T-helper 17 cell (primary cell): Measurements from ENCODE around the gene FAM13A. TPM values are rescaled to one million over a fixed set of nuclear protein-coding genes. Genes with fewer than 3 reads are reported as not detected.

Source experiments
- ATAC-seq: fragments of 150-1000 bp; cut with Tn5 transposase; 2 replicates; pipeline ENCODE4 v1.10.0; 2021; ENCODE audit warnings: mild to moderate bottlenecking, moderate library complexity
- DNase-seq, 3 donors: peaks; one replicate each; pipeline versions ENCODE4 v3.0.0 to v3.0.0-alpha.2; 2020 to 2021
- H3K9me3 ChIP-seq: one replicate; pipeline ENCODE4 v1.7.0; 2013; ENCODE audit warnings: low read length, mild to moderate bottlenecking; ENCODE audit not compliant: control insufficient read depth, poor library complexity, severe bottlenecking
- H3K27ac Mint-ChIP-seq: one replicate; pipeline ENCODE4 v1.8.0; 2022; ENCODE audit warnings: mild to moderate bottlenecking, moderate library complexity, mixed read lengths
- H3K27me3 Mint-ChIP-seq: one replicate; pipeline ENCODE4 v1.8.0; 2022; ENCODE audit warnings: mixed read lengths
- H3K36me3 Mint-ChIP-seq: one replicate; pipeline ENCODE4 v1.8.0; 2022; ENCODE audit warnings: low read depth, mixed read lengths
- H3K4me1 Mint-ChIP-seq: one replicate; pipeline ENCODE4 v1.8.0; 2022; ENCODE audit warnings: mild to moderate bottlenecking, mixed read lengths
- H3K4me3 Mint-ChIP-seq: one replicate; pipeline ENCODE4 v1.8.0; 2022; ENCODE audit warnings: mild to moderate bottlenecking, moderate library complexity, mixed read lengths
- total RNA-seq, 4 donors: library from RNA in 2 of 4; stranded (reverse) in 2 of 4; gene quantifications; one replicate each; pipeline ENCODE4 v1.2.3 and lab custom pipeline; 2022 to 2026

Gene FAM13A
- total RNA-seq, 2 donors from 2014 or later = 10.8 to 37.5 TPM

DNA sequence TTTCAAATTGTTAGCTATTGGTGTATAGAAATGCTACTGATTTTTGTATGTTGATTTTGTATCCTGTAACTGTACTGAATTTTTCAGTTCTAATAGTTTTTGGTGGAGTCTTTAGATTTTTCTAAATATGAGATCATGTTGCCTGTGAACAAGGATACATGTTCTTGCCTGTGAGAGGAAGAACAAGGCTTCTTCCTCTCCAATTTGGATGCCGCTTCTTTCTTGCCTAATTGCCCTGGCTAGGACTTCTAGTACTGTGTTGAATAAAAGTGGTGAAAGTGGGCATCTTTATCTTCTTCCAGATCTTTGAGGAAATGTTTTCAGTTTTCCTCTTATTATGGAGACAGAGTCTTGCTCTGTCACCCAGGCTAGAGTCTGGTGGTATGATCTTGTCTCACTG lies 343.2 kb downstream of the FAM13A start:
- DNase-seq (no peak), ATAC-seq (no peak)
- Mint-ChIP-seq H3K27ac (no peak overlapping the region), H3K4me1 (peaks cover 2% of the 10 kb centered on the region), H3K27me3 (no peaks in the 10 kb centered on the region), H3K4me3 (no peak overlapping the region), H3K36me3 (peaks cover 21% of the 10 kb centered on the region)
- no peaks in the 10 kb centered on the region for H3K9me3 ChIP-seq

DNA sequence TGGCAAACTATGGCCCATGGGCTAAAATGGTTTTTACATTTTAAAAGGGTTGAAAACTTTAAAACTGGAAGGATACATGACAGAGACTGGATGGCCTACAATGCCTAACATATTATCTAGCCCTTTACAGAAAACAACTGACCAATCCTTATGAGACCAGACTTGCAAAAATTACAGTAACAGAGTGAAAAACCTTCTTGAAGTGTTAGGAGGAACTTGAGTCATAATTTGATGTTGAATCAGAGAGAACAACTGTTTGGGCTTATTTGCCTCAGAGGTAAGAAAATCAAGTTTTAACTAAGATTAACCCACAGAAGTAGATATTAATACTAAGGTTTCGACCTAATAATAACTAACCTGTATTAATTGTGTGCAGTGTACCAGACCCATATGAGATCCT lies 347.0 kb downstream of the FAM13A start:
- Mint-ChIP-seq H3K27ac (no peak overlapping the region), H3K4me3 (no peak overlapping the region), H3K4me1 (peaks cover 8% of the 10 kb centered on the region), H3K27me3 (no peaks in the 10 kb centered on the region), H3K36me3 (peaks cover 27% of the 10 kb centered on the region)
- DNase-seq (no peak), ATAC-seq (no peak)
- H3K9me3 ChIP-seq = no peaks in the 10 kb centered on the region

DNA sequence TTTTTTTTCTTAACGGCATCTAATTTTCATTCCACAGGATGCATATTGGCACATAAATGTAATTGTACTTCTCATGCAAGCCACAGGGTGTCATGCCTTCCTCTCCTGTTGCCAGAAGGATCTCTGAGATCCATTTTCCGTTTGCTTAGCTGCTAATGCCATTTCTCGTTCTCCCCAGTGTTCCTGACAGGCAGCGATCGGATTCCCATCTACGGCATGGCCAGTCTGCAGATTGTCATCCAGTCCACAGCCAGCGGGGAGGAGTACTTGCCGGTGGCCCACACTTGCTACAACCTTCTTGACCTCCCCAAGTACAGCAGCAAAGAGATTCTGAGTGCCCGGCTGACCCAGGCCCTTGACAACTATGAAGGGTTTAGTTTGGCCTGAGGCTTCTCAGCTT lies 350.4 kb downstream of the FAM13A start:
- peaks cover 8% of the 10 kb centered on the region for H3K4me1 Mint-ChIP-seq
- H3K27ac Mint-ChIP-seq = no peak overlapping the region
- no peaks in the 10 kb centered on the region for H3K9me3 ChIP-seq
- no peaks in the 10 kb centered on the region for H3K27me3 Mint-ChIP-seq
- no peak overlapping the region for H3K4me3 Mint-ChIP-seq
- ATAC-seq (no peak), DNase-seq (no peak)
- peaks cover 27% of the 10 kb centered on the region for H3K36me3 Mint-ChIP-seq

DNA sequence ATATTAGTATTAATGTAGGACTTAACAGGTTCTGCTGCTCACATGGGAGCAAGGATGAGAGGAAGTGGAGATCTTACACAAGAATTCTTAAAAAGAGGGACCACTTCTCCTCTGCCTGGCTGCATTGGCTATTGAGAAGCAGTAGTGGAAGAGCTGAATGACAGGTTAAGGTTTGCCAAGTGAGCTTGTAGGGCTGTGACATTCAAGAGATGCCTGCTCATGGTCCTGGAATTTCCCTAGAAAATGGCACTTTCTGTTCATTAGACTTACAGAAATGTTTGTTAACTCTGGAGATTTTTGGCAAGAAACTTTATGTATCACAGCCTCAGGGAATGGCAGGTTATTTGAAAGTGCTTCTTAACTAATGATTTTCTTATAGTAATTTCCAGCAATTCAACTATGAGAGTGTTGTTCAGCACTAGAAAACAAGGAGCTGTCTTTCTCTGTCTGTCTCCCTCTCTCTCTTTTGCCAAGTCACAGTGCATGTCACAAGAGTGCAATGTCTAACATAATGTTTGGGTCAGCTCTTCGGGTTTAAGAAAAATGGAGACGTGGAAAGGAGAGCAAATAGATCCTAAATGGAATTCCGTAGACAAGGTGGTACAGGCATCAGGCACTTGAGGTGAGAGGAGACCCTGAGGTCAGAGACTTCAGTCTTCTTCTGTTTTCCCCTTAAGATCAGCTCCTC lies 351.0 kb downstream of the FAM13A start:
- H3K4me1 Mint-ChIP-seq = peaks cover 8% of the 10 kb centered on the region
- H3K36me3 Mint-ChIP-seq = peaks cover 26% of the 10 kb centered on the region
- no peak overlapping the region for H3K4me3 Mint-ChIP-seq
- DNase-seq = no peak
- no peak for ATAC-seq
- no peaks in the 10 kb centered on the region for H3K9me3 ChIP-seq
- peak overlapping the region; percentile 37 for H3K27ac Mint-ChIP-seq
- H3K27me3 Mint-ChIP-seq = no peaks in the 10 kb centered on the region

DNA sequence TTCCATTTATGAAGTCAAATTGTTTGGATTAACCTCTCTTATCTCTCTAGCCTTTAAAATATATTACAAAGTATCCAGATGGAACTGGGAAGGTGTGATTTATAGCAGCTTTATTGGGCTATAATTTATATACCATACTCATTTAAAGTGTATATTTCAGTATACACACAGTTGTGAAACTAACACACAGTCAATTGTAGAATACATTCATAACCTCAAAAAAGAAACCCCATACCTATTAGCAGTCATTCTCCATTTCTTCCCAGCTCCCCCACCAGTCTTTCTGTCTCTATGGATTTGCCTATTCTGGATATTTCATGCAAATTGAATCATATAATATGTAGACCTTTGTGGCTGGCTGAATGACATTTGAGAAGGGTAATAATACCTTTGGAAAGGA lies 351.8 kb downstream of the FAM13A start:
- no peaks in the 10 kb centered on the region for H3K9me3 ChIP-seq
- H3K27ac Mint-ChIP-seq = peak overlapping the region; percentile 37

DNA sequence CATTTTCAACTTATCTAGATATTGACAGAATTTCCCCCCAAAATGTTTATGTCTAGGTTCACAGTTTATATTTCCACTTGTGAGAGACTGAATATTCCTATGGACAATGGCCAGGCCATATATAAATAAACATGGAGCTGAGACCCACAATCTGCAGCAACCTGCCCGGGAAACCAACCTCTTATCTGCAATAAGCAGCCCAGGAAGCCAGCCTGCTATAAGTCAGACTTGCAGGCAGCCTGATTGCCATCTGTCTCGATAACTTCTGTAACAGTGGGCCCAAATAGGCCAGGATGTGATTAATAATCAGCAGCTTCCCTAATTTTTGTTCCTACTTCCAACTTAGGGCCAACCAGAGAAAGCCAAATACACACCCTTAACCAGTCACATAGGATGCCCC lies 354.2 kb downstream of the FAM13A start:
- H3K9me3 ChIP-seq = no peaks in the 10 kb centered on the region
- no peak for DNase-seq
- H3K4me3 Mint-ChIP-seq = no peak overlapping the region
- H3K27me3 Mint-ChIP-seq = no peaks in the 10 kb centered on the region
- peaks cover 15% of the 10 kb centered on the region for H3K36me3 Mint-ChIP-seq
- H3K4me1 Mint-ChIP-seq = peaks cover 6% of the 10 kb centered on the region
- ATAC-seq = no peak
- H3K27ac Mint-ChIP-seq = peak overlapping the region; percentile 4

More for the DNA sequence above, 351.8 kb downstream of the FAM13A start:
- no peaks in the 10 kb centered on the region for H3K27me3 Mint-ChIP-seq
- no peak overlapping the region for H3K4me3 Mint-ChIP-seq
- ATAC-seq (no peak), DNase-seq (no peak)
- peaks cover 8% of the 10 kb centered on the region for H3K4me1 Mint-ChIP-seq
- H3K36me3 Mint-ChIP-seq = peaks cover 26% of the 10 kb centered on the region

GRCh38 chr4:88698519-88698918 lies 358.5 kb downstream of the FAM13A start:
- Mint-ChIP-seq H3K36me3 (peaks cover 4% of the 10 kb centered on the region), H3K4me1 (peaks cover 9% of the 10 kb centered on the region), H3K27ac (peak overlapping the region; percentile 94), H3K4me3 (no peak overlapping the region), H3K27me3 (no peaks in the 10 kb centered on the region)
- ATAC-seq (no peak), DNase-seq (no peak)
- no peaks in the 10 kb centered on the region for H3K9me3 ChIP-seq

DNA sequence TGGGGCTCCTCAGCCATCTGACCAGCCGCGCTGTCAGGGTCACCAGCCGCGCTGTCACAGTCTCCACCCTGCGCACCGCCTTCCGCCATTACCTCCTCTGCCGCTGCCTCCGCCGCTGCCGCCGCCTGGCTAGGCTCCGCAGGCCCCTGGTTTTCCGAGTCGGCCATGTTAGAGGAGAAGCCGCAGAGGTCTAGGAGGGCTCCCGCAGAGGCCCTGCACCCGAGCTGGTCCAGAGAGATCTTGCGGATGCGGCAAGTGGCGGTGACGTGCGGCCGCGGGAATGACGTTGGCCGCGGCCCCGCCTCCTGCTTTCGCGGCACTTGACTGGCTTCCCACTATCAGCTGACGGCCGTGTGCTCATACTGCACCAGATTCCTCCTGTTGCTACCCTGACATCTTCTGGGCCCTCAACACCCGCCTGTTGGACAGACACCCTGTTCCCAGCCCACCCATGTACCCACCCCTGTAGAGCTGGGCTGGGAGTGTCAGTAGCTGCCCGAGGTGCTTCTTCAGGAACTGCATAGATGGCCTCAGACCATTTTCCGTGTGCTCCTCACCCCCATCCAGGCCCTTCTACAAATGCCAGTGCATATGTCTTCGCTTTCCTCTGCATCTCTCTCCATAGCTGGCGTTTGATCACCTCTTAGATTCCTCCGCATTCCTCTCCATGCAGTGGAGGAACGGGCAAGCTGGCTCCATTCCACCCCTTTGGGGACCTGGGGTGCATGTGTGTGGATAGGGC lies 359.2 kb downstream of the FAM13A start, which contains the start of gene NAP1L5:
Gene NAP1L5, minus strand, starts transcription at position 242 of the 742 bp plus-strand sequence. Its CDS starts 75 bp downstream, at position 167.
- Mint-ChIP-seq H3K27ac (peak within 1 kb of the TSS; percentile 94), H3K4me3 (peak within 1 kb of the TSS; percentile 91), H3K27me3 (no peaks in the 10 kb centered on the region), H3K36me3 (peaks cover 2% of the 10 kb centered on the region), H3K4me1 (peaks cover 9% of the 10 kb centered on the region)
- no peaks in the 10 kb centered on the region for H3K9me3 ChIP-seq
- DNase-seq (peak; percentile 60 to 67 (median 66)), ATAC-seq (peak; percentile 94)

DNA sequence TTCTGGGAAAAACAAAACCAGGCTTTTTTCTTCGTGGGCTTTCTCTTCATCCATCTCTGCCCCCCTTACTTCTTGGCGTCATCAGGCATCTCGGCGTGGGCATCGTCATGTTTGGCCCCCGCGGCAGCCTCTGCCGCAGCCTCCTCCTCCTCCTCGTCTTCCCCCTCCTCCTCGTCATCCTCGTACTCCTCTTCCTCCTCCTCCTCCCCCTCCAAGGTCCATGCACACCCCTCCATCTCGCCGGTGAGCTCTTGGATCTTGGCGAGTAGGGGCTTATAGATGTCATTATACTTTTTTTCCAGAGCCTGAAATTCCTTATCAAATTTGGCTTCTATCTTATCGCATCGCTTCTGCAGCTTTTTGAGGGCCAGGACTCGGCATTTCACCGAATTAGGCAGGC lies 359.8 kb downstream of the FAM13A start:
- no peaks in the 10 kb centered on the region for H3K27me3 Mint-ChIP-seq
- no peaks in the 10 kb centered on the region for H3K9me3 ChIP-seq
- peak overlapping the region; percentile 91 for H3K4me3 Mint-ChIP-seq
- DNase-seq = no peak
- peaks cover 2% of the 10 kb centered on the region for H3K36me3 Mint-ChIP-seq
- peak; percentile 20 for ATAC-seq
- H3K27ac Mint-ChIP-seq = peak overlapping the region; percentile 94
- H3K4me1 Mint-ChIP-seq = peaks cover 9% of the 10 kb centered on the region

DNA sequence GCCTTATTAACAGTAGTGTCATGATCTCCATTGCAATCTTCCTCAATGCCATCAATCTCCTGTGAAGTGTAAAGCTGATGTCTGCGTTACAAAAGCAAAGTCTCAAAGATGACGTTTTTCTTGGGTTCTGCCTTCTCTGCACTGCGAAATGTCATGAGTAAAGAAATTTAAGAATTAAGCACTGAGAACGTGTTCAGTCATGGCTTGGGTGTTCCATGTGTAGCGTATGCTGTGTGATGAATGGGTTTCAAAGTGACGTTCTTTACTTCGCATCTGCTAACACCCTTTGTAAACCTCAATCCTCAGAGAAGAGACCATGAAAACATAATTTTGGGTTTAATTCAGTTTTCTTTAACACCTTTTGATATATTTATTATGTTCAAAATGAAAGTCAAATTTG lies 360.4 kb downstream of the FAM13A start:
- H3K9me3 ChIP-seq = no peaks in the 10 kb centered on the region
- no peak for ATAC-seq
- no peak for DNase-seq
- peaks cover 9% of the 10 kb centered on the region for H3K4me1 Mint-ChIP-seq
- H3K4me3 Mint-ChIP-seq = peak overlapping the region; percentile 91
- peaks cover 2% of the 10 kb centered on the region for H3K36me3 Mint-ChIP-seq
- peak overlapping the region; percentile 94 for H3K27ac Mint-ChIP-seq
- H3K27me3 Mint-ChIP-seq = no peaks in the 10 kb centered on the region

- Mint-ChIP-seq H3K36me3 (peaks cover 6% of the 10 kb centered on the region), H3K4me3 (peak overlapping the region; percentile 5), H3K27ac (no peak overlapping the region), H3K4me1 (peaks cover 11% of the 10 kb centered on the region), H3K27me3 (no peaks in the 10 kb centered on the region)
- DNase-seq = no peak
- no peak for ATAC-seq
- H3K9me3 ChIP-seq = no peaks in the 10 kb centered on the region
Measured at GRCh38 chr4:88693792-88694191, 363.2 kb downstream of the FAM13A start.

- H3K27ac Mint-ChIP-seq = peak overlapping the region; percentile 17
- H3K36me3 Mint-ChIP-seq = peaks cover 9% of the 10 kb centered on the region
- ATAC-seq = no peak
- H3K27me3 Mint-ChIP-seq = no peaks in the 10 kb centered on the region
- H3K4me3 Mint-ChIP-seq = no peak overlapping the region
- no peak for DNase-seq
- H3K4me1 Mint-ChIP-seq = peaks cover 6% of the 10 kb centered on the region
- no peaks in the 10 kb centered on the region for H3K9me3 ChIP-seq
Measured at GRCh38 chr4:88690355-88690754, 366.6 kb downstream of the FAM13A start.

DNA sequence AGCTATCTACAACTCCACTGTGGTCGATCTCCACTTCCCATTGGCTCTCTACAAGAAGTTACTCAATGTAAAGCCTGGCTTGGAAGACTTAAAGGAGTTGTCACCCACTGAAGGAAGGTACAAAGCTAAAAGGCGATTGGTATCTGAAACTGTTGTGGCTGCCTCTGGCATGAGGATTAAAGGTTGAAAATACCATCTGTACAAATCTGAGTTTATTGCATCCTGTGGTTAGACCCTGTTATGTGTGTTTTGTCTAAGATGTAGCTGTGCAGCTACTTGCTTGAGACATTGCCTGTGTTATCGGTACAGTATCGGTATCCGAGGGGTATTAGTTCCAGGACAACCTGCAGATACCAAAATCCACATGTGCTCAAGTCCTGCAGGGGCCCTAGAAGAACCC lies 375.8 kb downstream of the FAM13A start:
- H3K4me1 Mint-ChIP-seq = peaks cover 4% of the 10 kb centered on the region
- H3K27me3 Mint-ChIP-seq = no peaks in the 10 kb centered on the region
- no peaks in the 10 kb centered on the region for H3K9me3 ChIP-seq
- DNase-seq (no peak), ATAC-seq (no peak)
- no peak overlapping the region for H3K27ac Mint-ChIP-seq
- no peak overlapping the region for H3K4me3 Mint-ChIP-seq
- peaks cover 10% of the 10 kb centered on the region for H3K36me3 Mint-ChIP-seq
